Thymus (tissue), 11 donors: Measurements from ENCODE around the gene SLC47A1. TPM values are rescaled to one million over a fixed set of nuclear protein-coding genes. Genes with fewer than 3 reads are reported as not detected.

Source experiments
- DNase-seq, 9 donors: peaks; one replicate each; pipeline ENCODE4 v3.0.0-alpha.2; 2013; ENCODE audit warnings: low spot score in 9 of 9, low read depth in 6 of 9, missing footprints in 1 of 9
- H3K27ac ChIP-seq, 2 donors: one replicate each; pipeline ENCODE4 v1.5.1; 2013; ENCODE audit warnings: control low read depth in 1 of 2, low read depth in 1 of 2, low read length in 1 of 2, mild to moderate bottlenecking in 1 of 2, moderate library complexity in 1 of 2
- H3K27me3 ChIP-seq, 2 donors: one replicate each; pipeline ENCODE4 v1.5.1; 2013; ENCODE audit warnings: low read length in 1 of 2; ENCODE audit not compliant: control insufficient read depth in 2 of 2, insufficient read depth in 1 of 2
- H3K36me3 ChIP-seq, 2 donors: one replicate each; pipeline ENCODE4 v1.5.1; 2013; ENCODE audit warnings: low read length in 1 of 2, mild to moderate bottlenecking in 1 of 2, moderate library complexity in 1 of 2; ENCODE audit not compliant: control insufficient read depth in 2 of 2, insufficient read depth in 2 of 2
- H3K4me1 ChIP-seq, 2 donors: one replicate each; pipeline ENCODE4 v1.5.1; 2013; ENCODE audit warnings: low read length in 2 of 2; ENCODE audit not compliant: control insufficient read depth in 2 of 2, insufficient read depth in 2 of 2
- H3K4me3 ChIP-seq, 2 donors: one replicate each; pipeline ENCODE4 v1.5.1; 2013; ENCODE audit warnings: low read length in 2 of 2, control low read depth in 1 of 2, mild to moderate bottlenecking in 1 of 2
- H3K9me3 ChIP-seq, 2 donors: one replicate each; pipeline ENCODE4 v1.5.1; 2013; ENCODE audit warnings: low read length in 1 of 2, mild to moderate bottlenecking in 1 of 2; ENCODE audit not compliant: control insufficient read depth in 2 of 2, insufficient read depth in 1 of 2
- WGBS: extraction: QIAGEN DNeasy Blood & Tissue Kit; methylation state at CpG from one replicate; pipeline ENCODE4 v1.1.7; 2013; 5-methylcytosine and 5-hydroxymethylcytosine counted together
- polyA plus RNA-seq: library from polyadenylated mRNA; stranded (reverse); fragments of 200-250 nt; gene quantifications from one replicate; pipeline ENCODE4 v1.2.3, GENCODE V29; 2013
- total RNA-seq: library from RNA; stranded (reverse); fragments of 120-200 nt; gene quantifications from one replicate; pipeline ENCODE4 v1.2.4, GENCODE V29; 2013
- donor health status: healthy.

The SLC47A1 gene
- total and polyA plus RNA-seq, 2 donors = 0.33 to 1.4 TPM

GRCh38 chr17:19561697-19562318 lies 28.2 kb downstream of the SLC47A1 start:
- H3K27ac ChIP-seq = no peak overlapping the region
- 90% methylated on average over 9 of the region's 9 CpGs for WGBS
- DNase-seq = no peak

GRCh38 chr17:19565817-19566575 lies 32.3 kb downstream of the SLC47A1 start:
- no peak overlapping the region for H3K4me3 ChIP-seq
- H3K27me3 ChIP-seq = peaks cover 0 to 2% of the 10 kb centered on the region in 2 donors
- H3K4me1 ChIP-seq = no peaks in the 10 kb centered on the region
- 98% methylated on average over 14 of the region's 15 CpGs for WGBS
- no peak overlapping the region for H3K27ac ChIP-seq
- no peaks in the 10 kb centered on the region for H3K9me3 ChIP-seq
- no peak for DNase-seq
- H3K36me3 ChIP-seq = no peaks in the 10 kb centered on the region

More at GRCh38 chr17:19561697-19562318, 28.2 kb downstream of the SLC47A1 start:
- Histone ChIP-seq H3K9me3 (no peaks in the 10 kb centered on the region), H3K4me1 (no peaks in the 10 kb centered on the region), H3K36me3 (no peaks in the 10 kb centered on the region), H3K4me3 (no peak overlapping the region), H3K27me3 (peaks cover 0 to 4% of the 10 kb centered on the region in 2 donors)

GRCh38 chr17:19567216-19568015 lies 33.8 kb downstream of the SLC47A1 start:
- no peak overlapping the region for H3K4me3 ChIP-seq
- no peak for DNase-seq
- 89% methylated on average over 23 of the region's 23 CpGs for WGBS
- no peaks in the 10 kb centered on the region for H3K9me3 ChIP-seq
- H3K36me3 ChIP-seq = no peaks in the 10 kb centered on the region
- H3K27ac ChIP-seq = no peak overlapping the region
- H3K27me3 ChIP-seq = peaks cover 0 to 2% of the 10 kb centered on the region in 2 donors
- H3K4me1 ChIP-seq = no peaks in the 10 kb centered on the region

GRCh38 chr17:19568016-19568350 lies 34.3 kb downstream of the SLC47A1 start:
- Histone ChIP-seq H3K9me3 (no peaks in the 10 kb centered on the region), H3K27me3 (peaks cover 0 to 2% of the 10 kb centered on the region in 2 donors), H3K36me3 (no peaks in the 10 kb centered on the region), H3K27ac (no peak overlapping the region), H3K4me1 (no peaks in the 10 kb centered on the region), H3K4me3 (no peak overlapping the region)
- no peak for DNase-seq
- WGBS = 96% methylated on average over 1 of the region's 1 CpG

GRCh38 chr17:19569785-19570543 lies 36.3 kb downstream of the SLC47A1 start:
- 86% methylated on average over 3 of the region's 3 CpGs for WGBS
- Histone ChIP-seq H3K9me3 (no peaks in the 10 kb centered on the region), H3K27ac (no peak overlapping the region), H3K36me3 (no peaks in the 10 kb centered on the region), H3K4me1 (no peaks in the 10 kb centered on the region), H3K4me3 (no peak overlapping the region), H3K27me3 (peaks cover 0 to 2% of the 10 kb centered on the region in 2 donors)
- DNase-seq = no peak

GRCh38 chr17:19570544-19571062 lies 36.9 kb downstream of the SLC47A1 start:
- H3K9me3 ChIP-seq = no peaks in the 10 kb centered on the region
- H3K27ac ChIP-seq = no peak overlapping the region
- no peak for DNase-seq
- H3K4me1 ChIP-seq = no peaks in the 10 kb centered on the region
- no peak overlapping the region for H3K4me3 ChIP-seq
- no peaks in the 10 kb centered on the region for H3K36me3 ChIP-seq
- peaks cover 0 to 2% of the 10 kb centered on the region in 2 donors for H3K27me3 ChIP-seq
- 43% methylated on average over 4 of the region's 4 CpGs for WGBS

- 66% methylated on average over 2 of the region's 2 CpGs for WGBS
- no peak overlapping the region for H3K27ac ChIP-seq
These were observed 39.4 kb downstream of the SLC47A1 start for GRCh38 chr17:19573075-19573474.

GRCh38 chr17:19574956-19575355 lies 41.3 kb downstream of the SLC47A1 start:
- Histone ChIP-seq H3K27ac (no peak overlapping the region), H3K4me1 (no peaks in the 10 kb centered on the region), H3K36me3 (no peaks in the 10 kb centered on the region), H3K27me3 (peaks cover 22 to 33% of the 10 kb centered on the region in 2 donors), H3K4me3 (no peak overlapping the region), H3K9me3 (no peaks in the 10 kb centered on the region)
- WGBS = 95% methylated on average over 4 of the region's 4 CpGs
- DNase-seq = no peak

More at GRCh38 chr17:19573075-19573474, 39.4 kb downstream of the SLC47A1 start:
- Histone ChIP-seq H3K4me3 (no peak overlapping the region), H3K27me3 (peaks cover 3 to 16% of the 10 kb centered on the region in 2 donors), H3K4me1 (no peaks in the 10 kb centered on the region), H3K36me3 (no peaks in the 10 kb centered on the region), H3K9me3 (no peaks in the 10 kb centered on the region)
- DNase-seq = no peak
